H1 (cell line): ENCODE measurements around the gene PDIA3. TPM values are rescaled to one million over a fixed set of nuclear protein-coding genes. Genes with fewer than 3 reads are reported as not detected.

Experiments used
- CTCF ChIA-PET: fragments of 300-600 bp; sonication (Branson Sonifier 250); formaldehyde crosslinking; loops from one replicate; lab custom pipeline; 2021; ENCODE audit not compliant: partially characterized antibody; lab: Charles Lee
- POLR2A ChIA-PET: fragments of 300-600 bp; sonication (Branson Sonifier 250); formaldehyde crosslinking; loops from one replicate; lab custom pipeline; 2021; ENCODE audit warnings: inconsistent platforms; ENCODE audit not compliant: partially characterized antibody; lab: Charles Lee
- DNase-seq, 2 experiments: peaks; one replicate each; pipeline versions ENCODE4 v3.0.0 to v3.0.0-alpha.2; 2010 to 2022; ENCODE audit warnings: low spot score in 2 of 2, low read depth in 1 of 2, mixed read lengths in 1 of 2
- FAIRE-seq: peaks from 2 replicates; lab custom pipeline; 2011; peaks lifted over from hg19 to GRCh38; lab: Jason Lieb, UNC
- H2AFZ ChIP-seq: 2 replicates; pipeline ENCODE4 v1.8.1; 2012; ENCODE audit warnings: low read length, inconsistent platforms
- H2AK5ac ChIP-seq: 2 replicates; pipeline ENCODE4 v1.6.1; 2013; ENCODE audit warnings: low read depth, low read length
- H2BK120ac ChIP-seq: replicated peaks from 2 replicates; pipeline ENCODE3; 2013; ENCODE audit warnings: low read depth, low read length, inconsistent platforms
- H2BK12ac ChIP-seq: 2 replicates; pipeline ENCODE4 v1.6.1; 2013; ENCODE audit warnings: low read depth, low read length
- H2BK15ac ChIP-seq: 2 replicates; pipeline ENCODE4 v1.6.1; 2013; ENCODE audit warnings: low read length
- H2BK20ac ChIP-seq: 2 replicates; pipeline ENCODE4 v1.6.1; 2013; ENCODE audit warnings: low read length
- H2BK5ac ChIP-seq: 2 replicates; pipeline ENCODE4 v1.6.1; 2013; ENCODE audit warnings: low read depth, low read length
- H3K14ac ChIP-seq: 2 replicates; pipeline ENCODE4 v1.6.1; 2013; ENCODE audit warnings: inconsistent platforms; ENCODE audit not compliant: insufficient read length
- H3K18ac ChIP-seq: 2 replicates; pipeline ENCODE4 v1.6.1; 2013; ENCODE audit warnings: low read length; ENCODE audit errors: extremely low read depth
- H3K23ac ChIP-seq: 2 replicates; pipeline ENCODE4 v1.6.1; 2013; ENCODE audit warnings: inconsistent platforms; ENCODE audit not compliant: insufficient read length
- H3K23me2 ChIP-seq: 2 replicates; pipeline ENCODE4 v1.6.1; 2013; ENCODE audit warnings: low read depth, low read length
- H3K27ac ChIP-seq: 2 replicates; pipeline ENCODE4 v1.6.1; 2011; ENCODE audit warnings: low read depth, low read length, inconsistent platforms
- H3K27me3 ChIP-seq, 4 experiments: replicated peaks in 1 of 4; 1 replicate in 1 of 4; 2 replicates in 3 of 4; pipeline versions ENCODE4 v1.6.1 to v1.8.1; 2011 to 2013; ENCODE audit warnings: low read length in 3 of 4, mild to moderate bottlenecking in 3 of 4, inconsistent platforms in 2 of 4, mixed read lengths in 2 of 4, moderate library complexity in 1 of 4; ENCODE audit not compliant: control insufficient read depth in 3 of 4, insufficient read depth in 3 of 4; ENCODE audit errors: extremely low read depth in 1 of 4
- H3K36me3 ChIP-seq, 4 experiments: 2 replicates each; pipeline versions ENCODE4 v1.6.1 to v1.8.1; 2011 to 2013; ENCODE audit warnings: mild to moderate bottlenecking in 4 of 4, low read length in 3 of 4, moderate library complexity in 2 of 4, control low read depth in 1 of 4, inconsistent platforms in 1 of 4; ENCODE audit not compliant: insufficient read depth in 4 of 4, control insufficient read depth in 2 of 4
- H3K4ac ChIP-seq: replicated peaks from 2 replicates; pipeline ENCODE3; 2013; ENCODE audit warnings: low read length, low read depth, mixed read lengths, inconsistent platforms; ENCODE audit not compliant: insufficient read length
- H3K4me1 ChIP-seq, 4 experiments: replicated peaks in 1 of 4; 1 replicate in 1 of 4; 2 replicates in 3 of 4; pipeline versions ENCODE4 v1.6.1 to v1.8.1; 2011 to 2013; ENCODE audit warnings: low read length in 3 of 4, inconsistent platforms in 2 of 4, mixed read lengths in 1 of 4; ENCODE audit not compliant: insufficient read depth in 4 of 4, control insufficient read depth in 3 of 4
- H3K4me2 ChIP-seq, 2 experiments: 2 replicates each; pipeline versions ENCODE4 v1.6.1 to v1.8.1; 2011 to 2013; ENCODE audit warnings: low read depth in 2 of 2, low read length in 2 of 2, control low read depth in 1 of 2, inconsistent platforms in 1 of 2, mild to moderate bottlenecking in 1 of 2; ENCODE audit not compliant: insufficient read depth in 1 of 2
- H3K4me3 ChIP-seq, 4 experiments: fragments of 200-600, 300-600 bp in 1 of 4; sonication (generic), shearing (Covaris generic), sonication (Bioruptor Twin) in 1 of 4; 2 replicates each; pipeline versions ENCODE4 v1.5.1 to v1.8.1; 2011 to 2016; ENCODE audit warnings: low read length in 4 of 4, low read depth in 3 of 4, control low read depth in 2 of 4, inconsistent platforms in 2 of 4, mild to moderate bottlenecking in 2 of 4, mixed read lengths in 1 of 4, moderate library complexity in 1 of 4; ENCODE audit not compliant: insufficient read depth in 2 of 4; ENCODE audit errors: extremely low read depth in 1 of 4
- H3K56ac ChIP-seq: replicated peaks from 2 replicates; pipeline ENCODE3; 2013; ENCODE audit warnings: low read depth, mild to moderate bottlenecking, mixed read lengths, low read length, inconsistent platforms; ENCODE audit not compliant: insufficient read length
- H3K79me1 ChIP-seq: 2 replicates; pipeline ENCODE4 v1.6.1; 2013; ENCODE audit warnings: low read depth, low read length, control low read depth
- H3K79me2 ChIP-seq, 2 experiments: 2 replicates each; pipeline versions ENCODE4 v1.6.1 to v1.8.1; 2012 to 2013; ENCODE audit warnings: low read length in 2 of 2, mild to moderate bottlenecking in 2 of 2, inconsistent platforms in 1 of 2; ENCODE audit not compliant: insufficient read depth in 2 of 2, control insufficient read depth in 1 of 2
- H3K9ac ChIP-seq, 4 experiments: replicated peaks in 1 of 4; 1 replicate in 1 of 4; 2 replicates in 3 of 4; pipeline versions ENCODE4 v1.6.1 to v1.8.1; 2011 to 2013; ENCODE audit warnings: low read depth in 3 of 4, low read length in 3 of 4, control low read depth in 2 of 4, mild to moderate bottlenecking in 2 of 4, moderate library complexity in 2 of 4, inconsistent platforms in 1 of 4; ENCODE audit errors: extremely low read depth in 1 of 4
- H3K9me3 ChIP-seq, 2 experiments: 2 replicates each; pipeline versions ENCODE4 v1.6.1 to v1.8.1; 2012 to 2013; ENCODE audit warnings: mild to moderate bottlenecking in 2 of 2, moderate library complexity in 2 of 2, control low read depth in 1 of 2, inconsistent platforms in 1 of 2, low read depth in 1 of 2, low read length in 1 of 2, mixed read lengths in 1 of 2; ENCODE audit not compliant: insufficient read depth in 2 of 2
- H4K20me1 ChIP-seq, 2 experiments: replicated peaks in 1 of 2; 2 replicates each; pipeline versions ENCODE3 to v1.8.1; 2011 to 2013; ENCODE audit warnings: inconsistent platforms in 2 of 2, low read length in 2 of 2, mild to moderate bottlenecking in 1 of 2; ENCODE audit not compliant: insufficient read depth in 2 of 2, control insufficient read depth in 1 of 2
- H4K5ac ChIP-seq: 2 replicates; pipeline ENCODE4 v1.6.1; 2013; ENCODE audit warnings: low read length, low read depth, mixed read lengths, inconsistent platforms; ENCODE audit not compliant: insufficient read length
- H4K8ac ChIP-seq: 2 replicates; pipeline ENCODE4 v1.8.0; 2013; ENCODE audit warnings: mild to moderate bottlenecking, moderate library complexity, low read length, inconsistent platforms; ENCODE audit not compliant: insufficient read depth; ENCODE audit errors: extremely low read depth
- H4K91ac ChIP-seq: replicated peaks from 2 replicates; pipeline ENCODE3; 2013; ENCODE audit warnings: low read length, mixed read lengths, inconsistent platforms; ENCODE audit not compliant: insufficient read length
- ATF2 ChIP-seq: IDR thresholded peaks from 2 replicates; pipeline ENCODE4 v1.6.1; 2012; ENCODE audit warnings: low read length, inconsistent platforms
- ATF3 ChIP-seq: IDR thresholded peaks from 2 replicates; pipeline ENCODE4 v1.6.1; 2011; ENCODE audit warnings: low read depth, mild to moderate bottlenecking, low read length; ENCODE audit not compliant: insufficient read depth
- CBX8 ChIP-seq: fragments of 300-800, 300-1000 bp; sonication (generic); IDR thresholded peaks from 2 replicates; pipeline ENCODE4 v1.7.1; 2016; ENCODE audit warnings: low read depth, low read length, borderline replicate concordance
- CHD2 ChIP-seq: IDR thresholded peaks from 2 replicates; pipeline ENCODE4 v1.6.1; 2012; ENCODE audit warnings: low read length, improper control_type of control experiment
- FOSL1 ChIP-seq: IDR thresholded peaks from 2 replicates; pipeline ENCODE4 v1.6.1; 2011; ENCODE audit warnings: mild to moderate bottlenecking, low read depth, low read length, moderate library complexity; ENCODE audit not compliant: insufficient read depth
- HDAC6 ChIP-seq: IDR thresholded peaks from one replicate; pipeline ENCODE4 v1.7.1; 2012; ENCODE audit warnings: low read depth, mild to moderate bottlenecking, inconsistent platforms, low read length, moderate library complexity
- RNF2 ChIP-seq: fragments of 200-900, 300-1000 bp; sonication (generic); IDR thresholded peaks from 2 replicates; pipeline ENCODE4 v1.7.1; 2016; ENCODE audit warnings: borderline replicate concordance, low read depth, mild to moderate bottlenecking, antibody characterized with exemption, low read length; ENCODE audit not compliant: poor library complexity, severe bottlenecking; ENCODE audit errors: missing control alignments
- USF2 ChIP-seq: IDR thresholded peaks from 2 replicates; pipeline ENCODE4 v1.6.1; 2011; ENCODE audit warnings: low read length, improper control_type of control experiment
- WGBS, 2 experiments: shearing (Covaris generic) in 1 of 2; methylation state at CpG; one replicate each; pipeline versions ENCODE4 v1.1.6 to v1.1.7; 2013 to 2015; ENCODE audit warnings: low lambda C conversion rate in 2 of 2, mixed read lengths in 2 of 2, inconsistent platforms in 1 of 2, low coverage in 1 of 2, missing lambda C conversion rate in 1 of 2; ENCODE audit not compliant: insufficient replicate concordance in 2 of 2, insufficient coverage in 1 of 2, insufficient read length in 1 of 2; ENCODE audit errors: extremely low coverage in 1 of 2, missing lambda C conversion rate in 1 of 2; 5-methylcytosine and 5-hydroxymethylcytosine counted together
- polyA plus RNA-seq, 7 experiments: library from polyadenylated mRNA; depleted of rRNA in 3 of 7; stranded (reverse) in 5 of 7; unstranded in 2 of 7; fragments of >200 nt in 5 of 7; fragments of 200-250 nt in 2 of 7; gene quantifications; 1 replicate in 5 of 7; 2 replicates in 1 of 7; 4 replicates in 1 of 7; pipeline versions ENCODE4 v1.2.1 to v1.2.3, GENCODE V29; 2011 to 2013; ENCODE audit warnings: missing spikeins in 2 of 7, mixed read lengths in 2 of 7
- total RNA-seq: library from RNA; stranded (reverse); fragmentation: NEBNext Ultra II Directional; extraction: Animal tissue kit (Norgen Biotek cat#: 25700); gene quantifications from 2 replicates; pipeline ENCODE4 v1.2.1, GENCODE V29; 2021

The PDIA3 gene
- total and polyA plus RNA-seq, 2 of the 8 experiments (the other 6 are each of a cell fraction or from before 2014, with no cell fraction given) = 90.4 to 655 TPM

GRCh38 chr15:43808960-43809678, 62.9 kb downstream of the PDIA3 start:
- no peak overlapping the region for H3K4me2 ChIP-seq
- H3K36me3 ChIP-seq = peaks cover 28 to 92% (median 68%) of the 10 kb centered on the region in 4 experiments
- H4K20me1 ChIP-seq = peaks cover 0 to 1% of the 10 kb centered on the region in 2 experiments
- no peaks in the 10 kb centered on the region for H3K79me2 ChIP-seq
- H4K5ac ChIP-seq = no peak overlapping the region
- CTCF ChIA-PET = interaction anchor here (0.6 to 1.3 kb wide), 4 partner anchors 39 to 493 kb away, joined by 3 to 4 read pairs (median 4); no protein-coding TSS in a partner anchor
- FAIRE-seq = no peak
- no peak overlapping the region for H4K8ac ChIP-seq
- H3K23me2 ChIP-seq = no peaks in the 10 kb centered on the region
- no peak overlapping the region for H2AFZ ChIP-seq
- no peak for DNase-seq
- no peak overlapping the region for H2AK5ac ChIP-seq
- H3K56ac ChIP-seq = no peak overlapping the region
- H3K4me3 ChIP-seq = no peak overlapping the region
- no peak overlapping the region for H3K18ac ChIP-seq
- no peak overlapping the region for H3K14ac ChIP-seq
- no peak overlapping the region for H3K27ac ChIP-seq
- no peak overlapping the region for H2BK120ac ChIP-seq
- no peak overlapping the region for H2BK5ac ChIP-seq
- 98% methylated on average over 6 of the region's 6 CpGs; no CpG with 5 or more reads in 1 of the 2 experiments for WGBS, 2 experiments
- no peak overlapping the region for H2BK12ac ChIP-seq
- no peaks in the 10 kb centered on the region for H3K4me1 ChIP-seq
- H3K9me3 ChIP-seq = no peaks in the 10 kb centered on the region
- H3K27me3 ChIP-seq = peaks cover 0 to 1% (median 0%) of the 10 kb centered on the region in 4 experiments; a peak in 1 of 7 replicates
- POLR2A ChIA-PET = interaction anchor here (1.1 to 6.5 kb wide), 3 partner anchors 10 to 18 kb away, joined by 3 to 71 read pairs (median 4); partner anchors contain the start of genes HYPK and SERINC4
- H4K91ac ChIP-seq = no peak overlapping the region
- no peak overlapping the region for H3K23ac ChIP-seq
- H2BK20ac ChIP-seq = no peak overlapping the region
- no peak overlapping the region for H2BK15ac ChIP-seq
- no peaks in the 10 kb centered on the region for H3K79me1 ChIP-seq
- no peak overlapping the region for H3K4ac ChIP-seq
- no peak overlapping the region for H3K9ac ChIP-seq
- no peak for TF ChIP-seq ATF3
- no peak for TF ChIP-seq CBX8
- no peak for TF ChIP-seq RNF2
- no peak for TF ChIP-seq HDAC6
- TF ChIP-seq FOSL1 = no peak
- no peak for TF ChIP-seq ATF2
- no peak for TF ChIP-seq USF2
- TF ChIP-seq CHD2 = no peak
